Liver (tissue), 3 donors: ENCODE results near the gene TNF.

ENCODE experiments used
- CTCF ChIP-seq: fragments of 150-350 bp; IDR thresholded peaks from 2 replicates; pipeline ENCODE4 v1.5.1; 2017; ENCODE audit warnings: improper control_type of control experiment, low read depth, low read length; ENCODE audit not compliant: missing input control
- EGR1 ChIP-seq, 2 donors: IDR thresholded peaks; 2 replicates each; pipeline ENCODE4 v1.6.1; 2016 to 2018; ENCODE audit warnings: antibody characterized with exemption in 2 of 2, low read depth in 2 of 2
- TAF1 ChIP-seq: conservative IDR thresholded peaks from 2 replicates; pipeline ENCODE4 v1.6.1; 2016; ENCODE audit warnings: antibody characterized with exemption, mild to moderate bottlenecking
- YY1 ChIP-seq: IDR thresholded peaks from 2 replicates; pipeline ENCODE4 v1.6.1; 2016; ENCODE audit warnings: antibody characterized with exemption, mild to moderate bottlenecking
- donor health status: healthy.
- donor health status: healthy.

GRCh38 chr6:31580438-31580740 lies 5.0 kb downstream of the TNF start:
- TF ChIP-seq YY1 (no peak), CTCF (no peak), EGR1 (IDR thresholded peaks at IDR 0.05; ENCODE audit: low read depth in 2 of 2) (no peak), TAF1 (no peak)
